NCI-H69 (cell line): ENCODE results near the gene CXCR6.

Source experiments
- DNase-seq: peaks from one replicate; lab custom pipeline; 2025; lab: John Stamatoyannopoulos, UW

The CXCR6 gene

GRCh38 chr3:45969116-45969515 is 25.9 kb downstream of the CXCR6 start:
- no peak for DNase-seq

GRCh38 chr3:45969953-45970352 is 26.7 kb downstream of the CXCR6 start:
- DNase-seq, result no peak

- DNase-seq, result no peak
Observed at GRCh38 chr3:45972534-45973402, 29.5 kb downstream of the CXCR6 start.

- DNase-seq, result no peak
Observed at GRCh38 chr3:45974686-45975085, 31.4 kb downstream of the CXCR6 start.

GRCh38 chr3:45975686-45976085 is 32.4 kb downstream of the CXCR6 start:
- no peak for DNase-seq

GRCh38 chr3:45976191-45977091 is 33.2 kb downstream of the CXCR6 start:
- DNase-seq, result no peak

- peak; percentile 24 for DNase-seq
Observed at GRCh38 chr3:45978006-45978761, 34.9 kb downstream of the CXCR6 start.

- DNase-seq, result no peak
Observed at GRCh38 chr3:45979378-45979777, 36.1 kb downstream of the CXCR6 start.

- DNase-seq, result no peak
Observed at GRCh38 chr3:45980229-45980813, 37.1 kb downstream of the CXCR6 start.

- DNase-seq, result no peak
Observed at GRCh38 chr3:45980819-45981218, 37.6 kb downstream of the CXCR6 start.

GRCh38 chr3:45981346-45982074 is 38.2 kb downstream of the CXCR6 start:
- DNase-seq, result no peak

GRCh38 chr3:45983770-45984169 is 40.5 kb downstream of the CXCR6 start:
- no peak for DNase-seq

GRCh38 chr3:45984331-45985312 is 41.4 kb downstream of the CXCR6 start:
- no peak for DNase-seq

GRCh38 chr3:45985532-45986302 is 42.5 kb downstream of the CXCR6 start:
- no peak for DNase-seq

GRCh38 chr3:45986303-45986982 is 43.2 kb downstream of the CXCR6 start:
- DNase-seq, result peak; percentile 52

GRCh38 chr3:45987368-45988291 is 44.4 kb downstream of the CXCR6 start:
- DNase-seq, result no peak

GRCh38 chr3:45988362-45988761 is 45.1 kb downstream of the CXCR6 start:
- no peak for DNase-seq
